HG03103 (cell line): ENCODE data around the gene MCF2L.

ENCODE experiments used
- ATAC-seq: cut with Tn5 transposase; IDR thresholded peaks from one replicate; pipeline ENCODE4 v1.9.1; 2021; ENCODE audit warnings: low read depth; ENCODE audit not compliant: unreplicated experiment

Gene MCF2L

DNA sequence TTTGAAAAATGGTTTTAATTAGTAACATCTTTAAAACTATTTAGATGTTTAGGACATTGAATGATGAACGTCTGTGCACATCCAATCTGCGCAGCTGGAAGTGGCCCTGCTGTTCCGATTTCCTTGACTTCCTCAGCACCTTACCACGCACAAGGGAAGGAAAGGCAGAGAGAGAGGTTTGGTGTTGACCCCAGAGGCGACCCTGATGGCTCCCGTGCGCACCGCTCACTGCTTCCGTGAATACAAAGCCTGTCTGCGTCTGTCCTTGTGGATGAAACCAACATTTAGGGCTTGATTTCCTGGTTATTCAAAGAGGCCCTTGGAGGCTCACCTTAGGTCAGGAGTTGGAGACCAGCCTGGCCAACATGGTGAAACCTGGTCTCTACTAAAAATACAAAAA, 8.5 kb downstream of the MCF2L start:
- ATAC-seq: no peak

DNA sequence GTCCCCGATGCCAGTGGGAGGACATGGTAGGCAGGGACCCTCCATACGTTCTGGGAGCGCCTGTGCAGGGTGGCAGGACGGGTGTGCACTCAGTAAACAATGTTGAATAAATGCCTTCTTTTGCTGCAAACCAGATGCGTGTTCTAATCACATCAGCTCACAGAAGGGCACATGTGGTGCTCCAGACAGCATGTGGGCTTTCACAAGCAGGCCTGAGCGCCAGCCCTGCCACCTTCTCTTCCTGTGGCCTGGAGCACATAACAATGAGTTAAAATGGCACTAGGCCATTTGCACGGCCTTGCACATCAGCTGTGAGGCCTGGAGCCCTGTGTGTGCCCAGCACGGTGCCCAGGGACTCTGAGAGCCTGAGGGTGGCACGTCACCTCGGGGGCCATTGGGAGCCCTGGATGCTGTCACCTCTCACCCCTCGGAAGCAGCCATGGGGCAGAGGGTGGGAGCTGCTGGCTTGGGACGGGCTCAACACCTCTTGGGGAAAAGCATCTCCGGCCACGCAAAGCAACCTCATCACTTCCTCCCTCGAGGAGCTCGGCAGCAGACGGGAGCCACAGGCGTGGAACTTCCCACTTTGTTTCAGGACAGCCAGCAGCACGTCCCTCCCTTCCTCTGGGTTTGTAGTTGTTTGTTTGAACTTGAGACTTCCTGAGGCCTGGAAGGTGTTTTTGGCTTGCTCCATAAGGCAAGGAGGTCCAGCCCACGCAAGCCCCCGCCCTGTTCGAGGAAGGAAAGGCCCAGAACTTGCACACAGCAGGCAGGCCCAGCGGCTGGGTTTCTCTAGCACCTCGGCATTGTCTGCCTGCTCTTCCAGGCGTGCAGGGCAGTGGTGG, 9.8 kb downstream of the MCF2L start:
- no peak for ATAC-seq

DNA sequence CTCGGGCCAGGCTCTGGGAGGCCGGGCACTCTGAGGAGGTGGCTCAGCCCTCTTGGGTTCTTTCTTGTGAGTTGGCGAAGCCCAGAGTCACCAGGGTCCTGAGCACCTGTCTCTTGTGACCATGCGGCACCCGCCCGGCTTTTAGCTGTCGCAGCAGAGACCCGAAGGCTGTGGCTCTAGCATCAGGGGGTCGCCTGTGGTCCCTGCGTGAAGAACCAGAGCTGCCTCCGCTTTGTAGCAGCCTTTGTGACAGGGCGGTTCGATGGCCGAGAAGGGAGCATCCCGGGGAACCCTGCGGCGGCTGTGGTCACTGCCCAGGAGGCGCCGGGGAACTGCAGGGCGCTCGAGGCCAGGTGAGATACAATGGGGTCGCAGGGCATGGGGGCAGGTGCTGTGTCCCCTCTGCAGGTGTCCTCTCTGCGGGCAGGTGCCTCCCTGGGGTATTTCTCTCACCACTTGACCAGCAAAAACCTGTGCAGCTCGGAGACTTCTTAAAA, 10.4 kb downstream of the MCF2L start:
- ATAC-seq: no peak

GRCh38 chr13:112980434-112980833, 11.4 kb downstream of the MCF2L start:
- no peak for ATAC-seq

- ATAC-seq: no peak
Measured at GRCh38 chr13:112981451-112981850, 12.4 kb downstream of the MCF2L start.

DNA sequence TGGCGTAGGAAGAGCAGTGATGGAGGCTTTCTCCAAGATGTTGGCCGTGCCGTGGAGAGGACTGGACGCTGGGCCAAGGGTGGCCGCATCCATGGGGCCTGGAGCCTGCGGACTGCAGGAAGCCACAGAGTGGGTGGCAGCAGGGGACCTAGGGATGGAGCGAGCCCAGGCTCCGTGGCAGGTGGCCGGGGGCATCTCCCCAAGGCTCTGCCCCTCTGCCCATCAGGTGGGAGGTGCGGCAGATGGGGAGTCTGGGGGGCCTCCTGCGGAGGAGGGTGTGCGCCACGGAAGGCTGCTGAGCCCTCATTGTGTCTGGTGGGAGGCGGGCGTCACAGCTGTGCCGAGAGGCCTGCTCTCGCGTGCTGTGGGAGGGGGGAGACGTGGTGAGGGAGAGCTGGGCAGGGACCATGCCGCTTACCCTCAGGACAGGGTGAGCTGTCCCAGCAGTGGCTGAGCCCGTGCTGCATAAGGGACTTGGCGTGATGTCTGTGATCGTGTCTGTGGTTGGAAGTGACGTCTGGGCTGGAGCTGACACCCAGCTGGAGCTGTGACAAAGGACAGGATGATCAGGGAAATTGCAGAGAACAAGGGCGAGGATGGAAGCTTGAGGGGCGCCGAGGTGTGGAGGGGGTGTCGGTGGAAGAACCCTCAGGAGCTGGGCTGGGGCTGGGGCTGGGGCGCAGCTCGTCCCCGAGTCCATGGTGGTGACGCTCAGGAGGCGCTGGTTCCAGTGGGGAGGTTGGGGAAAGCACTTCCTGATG, 13.4 kb downstream of the MCF2L start:
- no peak for ATAC-seq

DNA sequence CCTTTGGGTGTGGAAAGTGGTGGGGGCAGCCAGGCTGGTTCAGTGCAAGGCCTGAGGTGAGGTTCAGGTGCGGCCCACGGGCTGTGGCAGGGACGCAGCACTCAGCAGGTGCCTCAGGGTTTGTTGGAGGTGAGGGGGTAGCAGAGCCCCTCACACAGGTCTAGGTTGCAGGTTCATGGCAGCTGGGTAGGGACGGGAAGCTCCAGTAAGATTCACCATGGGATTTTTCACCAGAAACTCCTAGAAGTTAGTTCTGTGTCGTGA, 14.0 kb downstream of the MCF2L start:
- ATAC-seq: no peak

DNA sequence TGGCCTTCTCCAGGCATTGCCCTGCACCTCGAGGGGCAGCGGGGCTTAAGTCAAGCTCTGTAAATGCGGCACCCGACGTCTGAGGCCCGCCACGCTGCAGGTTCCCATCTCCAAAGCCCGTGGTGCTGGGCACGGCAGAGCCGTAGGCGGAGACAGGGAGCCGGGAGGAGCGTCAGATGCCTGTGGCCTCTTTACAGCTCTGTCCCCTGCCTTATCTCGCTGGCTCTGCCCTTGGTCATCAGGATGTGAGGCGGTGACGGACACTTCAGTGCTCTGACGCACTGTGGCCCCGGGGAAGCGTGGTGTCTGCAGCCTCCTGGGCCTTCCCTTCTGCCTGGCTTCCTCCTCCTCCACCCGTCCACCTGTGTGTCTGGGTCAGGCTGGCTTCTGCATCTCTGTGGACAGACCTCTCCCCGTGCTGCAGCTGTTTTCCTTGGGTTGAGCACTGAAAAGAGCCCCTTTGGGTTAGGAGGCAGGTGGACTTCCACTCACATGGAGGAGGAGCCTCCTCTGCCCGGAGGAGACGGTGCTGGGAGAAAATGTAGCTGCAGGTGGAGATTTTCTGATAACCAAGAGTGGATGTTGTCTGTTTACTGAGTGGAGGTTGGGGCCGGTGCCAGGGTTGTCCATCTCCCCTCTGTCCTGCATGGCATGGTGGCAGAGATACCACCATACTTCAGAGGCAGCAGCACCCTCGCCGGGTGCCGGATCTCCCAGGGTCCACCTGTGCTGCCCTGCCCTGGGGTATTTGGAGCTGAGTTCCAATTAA, 14.6 kb downstream of the MCF2L start:
- ATAC-seq: no peak

DNA sequence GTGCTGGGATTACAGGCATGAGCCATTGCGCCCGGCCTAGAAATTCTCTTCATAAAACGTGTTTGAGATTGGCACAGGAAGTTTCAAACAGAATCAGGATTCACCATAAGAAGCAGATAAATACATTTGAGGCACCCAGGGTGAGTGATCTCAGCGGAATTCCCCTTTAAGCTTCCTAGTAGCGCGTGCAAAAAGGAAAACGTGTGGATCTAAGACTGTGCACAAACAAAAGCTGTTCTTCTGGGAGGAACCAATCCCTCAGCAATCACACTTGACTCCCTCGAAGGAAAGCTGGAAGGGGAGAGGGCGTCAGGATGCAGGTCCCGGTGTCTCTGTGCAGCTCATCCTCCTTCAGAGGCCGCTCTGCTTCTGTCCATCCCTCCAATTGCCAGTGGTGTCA, 15.5 kb downstream of the MCF2L start:
- ATAC-seq: no peak

GRCh38 chr13:112984954-112985802, 16.2 kb downstream of the MCF2L start:
- no peak for ATAC-seq

GRCh38 chr13:112985803-112986408, 16.9 kb downstream of the MCF2L start:
- no peak for ATAC-seq

- ATAC-seq: no peak
Measured at GRCh38 chr13:112986470-112986869, 17.5 kb downstream of the MCF2L start.

DNA sequence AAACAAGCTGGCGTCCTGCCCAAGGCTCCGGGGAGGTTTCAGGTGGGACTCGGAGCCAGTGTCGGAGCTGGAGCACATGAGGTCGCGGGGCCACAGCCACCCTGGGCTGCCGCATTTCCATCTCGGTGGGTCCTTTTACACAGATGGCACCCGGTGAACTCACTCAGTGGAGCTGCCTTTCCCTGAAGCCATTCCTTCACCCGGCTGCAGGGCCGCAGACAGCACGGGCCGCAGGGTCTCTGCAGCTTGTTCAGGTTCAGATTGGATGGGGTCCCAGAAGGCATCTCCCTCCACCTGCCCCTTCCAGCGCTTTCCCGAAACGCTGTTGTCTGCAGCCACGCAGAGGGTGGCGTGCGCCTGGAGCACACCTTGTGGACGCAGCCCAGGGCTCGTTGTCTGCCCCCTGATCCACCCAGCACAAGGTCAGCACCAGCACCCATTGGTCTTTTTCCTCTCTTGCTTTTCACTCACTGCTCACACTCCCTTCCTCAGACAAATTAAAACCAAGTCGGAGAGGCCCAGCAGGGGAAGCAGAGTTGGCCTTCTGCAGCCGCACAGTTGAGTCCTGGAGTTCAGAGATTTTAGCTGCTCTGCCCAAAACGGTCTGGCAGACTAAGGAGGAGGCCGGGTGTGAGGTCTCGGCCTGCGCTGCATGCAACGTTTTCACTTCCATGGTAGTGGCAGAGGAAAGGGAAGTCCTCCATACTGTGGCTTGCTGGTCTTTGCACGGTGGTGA, 18.1 kb downstream of the MCF2L start:
- no peak for ATAC-seq

DNA sequence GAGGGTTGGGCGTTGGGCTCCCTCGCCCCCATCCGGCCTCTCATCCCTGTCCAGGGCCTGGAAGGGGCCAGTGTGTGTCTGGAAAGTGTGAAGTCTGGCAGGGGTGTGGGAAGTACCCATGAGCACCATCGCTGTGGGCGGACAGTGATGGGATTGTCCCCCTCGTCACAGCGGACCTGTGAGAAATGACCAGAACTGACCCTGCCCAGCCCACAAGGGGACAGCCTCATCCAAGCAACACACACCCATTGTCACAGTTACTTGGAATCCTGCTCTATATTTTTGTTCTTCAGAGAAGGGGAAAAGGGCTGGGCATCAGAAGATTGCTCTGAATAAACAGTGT, 18.6 kb downstream of the MCF2L start:
- no peak for ATAC-seq

DNA sequence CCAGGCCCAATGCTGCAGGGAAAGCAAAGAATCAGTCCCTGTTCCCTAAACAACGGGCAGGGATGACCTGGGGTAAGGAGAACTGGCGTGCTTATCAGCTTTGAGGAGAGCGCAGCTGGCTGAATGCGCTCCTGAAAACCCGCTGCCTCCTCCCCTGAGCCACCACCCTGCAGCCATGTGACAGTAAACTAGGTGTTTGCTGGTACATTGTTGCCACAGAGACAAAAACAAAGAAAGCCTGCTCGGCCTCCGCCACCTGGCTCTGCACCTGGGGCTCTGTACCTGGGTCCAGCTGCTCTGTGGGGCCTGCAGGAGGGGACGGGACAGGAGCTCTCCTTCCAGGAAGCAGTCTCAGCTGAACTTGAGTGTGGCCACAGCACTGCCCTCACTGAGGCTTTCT, 21.8 kb downstream of the MCF2L start:
- ATAC-seq: no peak

DNA sequence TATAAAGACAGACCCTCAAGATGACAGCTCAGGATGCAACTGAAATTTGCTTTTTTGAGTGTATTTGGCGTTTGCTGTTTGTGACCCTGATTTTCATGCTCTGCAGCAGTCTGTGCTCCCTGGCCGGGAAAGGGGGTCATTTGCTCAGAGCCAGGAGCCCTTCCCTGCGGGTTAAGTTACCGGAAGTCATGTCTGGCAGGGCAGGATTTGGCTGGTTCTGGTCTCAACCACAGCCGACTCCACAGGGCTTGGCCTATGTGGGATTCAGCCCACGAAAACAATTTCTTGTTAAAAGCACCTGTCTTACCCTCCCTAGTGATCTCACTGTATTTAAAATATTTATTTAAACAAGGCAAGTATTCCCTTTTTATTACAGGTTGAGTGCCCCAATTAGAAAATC, 22.6 kb downstream of the MCF2L start:
- ATAC-seq: no peak

GRCh38 chr13:112992931-112993680, 24.1 kb downstream of the MCF2L start:
- ATAC-seq: no peak

DNA sequence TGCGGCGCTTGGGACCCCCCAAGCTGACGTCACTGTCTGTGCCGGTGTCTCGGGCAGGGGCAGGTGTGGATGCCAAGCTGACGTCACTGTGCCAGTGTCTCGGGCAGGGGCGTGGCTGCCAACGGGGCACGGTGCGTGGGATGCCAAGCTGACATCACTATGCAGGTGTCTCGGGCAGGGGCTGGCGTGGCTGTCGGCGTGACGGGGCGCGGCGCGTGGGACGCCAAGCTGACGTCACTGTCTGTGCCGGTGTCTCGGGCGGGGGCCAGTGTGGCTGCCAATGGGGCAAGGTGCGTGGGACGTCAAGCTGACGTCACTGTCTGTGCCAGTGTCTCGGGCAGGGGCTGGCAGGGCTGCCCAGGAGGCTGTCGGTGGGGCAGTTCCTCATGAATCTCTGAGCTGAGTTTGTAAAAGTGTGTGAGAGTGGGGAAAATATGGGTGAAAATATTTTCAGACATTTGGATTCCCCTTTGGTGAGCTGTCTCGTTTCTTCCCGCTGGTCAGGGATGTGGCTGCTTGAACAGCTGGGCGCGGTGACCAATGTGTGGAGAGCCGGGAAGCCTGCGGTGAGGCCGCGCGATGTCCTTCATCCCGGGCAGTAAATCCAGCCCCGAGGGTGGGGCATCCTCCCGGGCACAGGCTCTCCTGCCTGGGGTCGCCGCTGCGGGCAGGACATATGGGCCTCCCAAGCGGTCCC, 25.2 kb downstream of the MCF2L start:
- ATAC-seq: no peak
